ENCODE measurements around the gene HAND1. TPM values are rescaled to one million over a fixed set of nuclear protein-coding genes. Genes with fewer than 3 reads are reported as not detected.

Gene HAND1
- total RNA-seq, 2 experiments from 2014 or later = not detected

DNA sequence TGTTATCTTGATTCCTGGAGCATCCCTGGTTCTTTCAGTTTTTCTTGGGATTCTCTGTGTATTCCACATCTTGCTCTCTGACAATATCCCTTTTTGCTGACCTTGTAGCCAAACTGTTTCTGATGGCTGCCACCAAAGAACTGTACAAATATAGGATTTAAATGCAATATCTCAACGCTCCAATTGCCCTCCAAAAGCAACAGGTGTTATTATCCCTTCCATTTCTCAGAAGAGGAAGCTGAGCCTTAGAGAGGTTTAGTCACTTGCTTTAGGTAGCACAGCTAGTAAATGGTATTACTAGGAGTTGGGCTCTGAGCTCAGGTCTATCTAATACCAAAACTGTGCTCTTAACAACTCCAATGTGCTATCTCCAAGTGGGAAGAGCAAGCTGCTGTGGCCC lies 24.2 kb upstream of the HAND1 start:
- DNase-seq (no peak), ATAC-seq (no peak)
- no peaks in the 10 kb centered on the region for H3K36me3 Mint-ChIP-seq (ENCODE audit: low read depth)
- H3K4me3 Mint-ChIP-seq = no peak overlapping the region
- ChIA-PET CTCF (no interaction called here), POLR2A (no interaction called here)
- peaks cover 11% of the 10 kb centered on the region for H3K4me1 Mint-ChIP-seq (ENCODE audit: low read depth)
- H3K9me3 Mint-ChIP-seq (ENCODE audit: insufficient read depth) = no peaks in the 10 kb centered on the region
- H3K27ac Mint-ChIP-seq = no peak overlapping the region
- peaks cover 33% of the 10 kb centered on the region for H3K27me3 Mint-ChIP-seq (ENCODE audit: low read depth)

DNA sequence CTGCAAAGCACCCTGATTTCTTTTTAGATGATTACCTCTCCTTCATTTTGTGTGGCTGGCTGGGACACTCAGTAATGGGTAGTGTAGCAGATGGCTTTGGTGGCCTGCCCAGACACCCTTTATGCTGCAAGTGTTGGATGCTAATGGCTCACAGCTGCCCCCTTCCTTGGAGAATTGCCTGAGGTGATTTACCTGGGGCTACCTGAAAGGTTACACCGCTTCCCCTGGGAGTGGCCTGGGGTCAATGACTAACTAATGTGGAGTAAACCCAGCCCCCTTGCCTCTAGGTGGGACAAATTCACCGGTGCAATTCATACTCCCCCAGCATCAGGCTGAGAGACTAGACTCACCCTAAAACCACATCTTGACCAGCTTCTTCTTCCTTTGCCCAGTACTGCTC lies 23.5 kb upstream of the HAND1 start:
- no peak for ATAC-seq
- ChIA-PET CTCF (interaction anchor here (0.8 kb wide), 1 partner anchor 18 kb away, joined by 3 read pairs; no protein-coding TSS in a partner anchor), POLR2A (no interaction called here)
- no peaks in the 10 kb centered on the region for H3K9me3 Mint-ChIP-seq (ENCODE audit: insufficient read depth)
- no peaks in the 10 kb centered on the region for H3K36me3 Mint-ChIP-seq (ENCODE audit: low read depth)
- H3K27ac Mint-ChIP-seq = no peak overlapping the region
- no peak overlapping the region for H3K4me3 Mint-ChIP-seq
- DNase-seq = no peak
- peaks cover 32% of the 10 kb centered on the region for H3K27me3 Mint-ChIP-seq (ENCODE audit: low read depth)
- peaks cover 11% of the 10 kb centered on the region for H3K4me1 Mint-ChIP-seq (ENCODE audit: low read depth)

DNA sequence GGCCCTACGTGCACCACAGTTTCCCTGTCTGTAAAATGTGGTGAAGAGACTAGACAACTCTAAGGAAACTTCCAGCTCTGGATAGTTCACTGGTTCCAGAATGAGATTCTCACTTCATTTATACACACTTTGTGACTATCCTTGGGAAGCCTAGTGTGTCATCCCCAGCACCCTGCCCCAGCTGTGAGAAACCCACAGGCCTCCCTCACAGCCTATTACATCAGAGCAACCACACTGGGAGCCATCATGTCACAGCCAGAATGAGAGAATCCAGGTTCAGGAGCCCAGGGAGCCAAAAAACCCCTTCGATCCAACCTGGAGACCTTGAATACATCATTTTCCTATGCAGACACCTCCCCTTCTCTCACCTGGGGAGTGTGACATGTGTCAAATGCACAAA lies 21.0 kb upstream of the HAND1 start:
- DNase-seq = no peak
- H3K4me1 Mint-ChIP-seq (ENCODE audit: low read depth) = peaks cover 11% of the 10 kb centered on the region
- H3K9me3 Mint-ChIP-seq (ENCODE audit: insufficient read depth) = no peaks in the 10 kb centered on the region
- no peaks in the 10 kb centered on the region for H3K36me3 Mint-ChIP-seq (ENCODE audit: low read depth)
- peaks cover 45% of the 10 kb centered on the region for H3K27me3 Mint-ChIP-seq (ENCODE audit: low read depth)
- ChIA-PET CTCF (no interaction called here), POLR2A (no interaction called here)
- no peak for ATAC-seq
- H3K4me3 Mint-ChIP-seq = no peak overlapping the region
- H3K27ac Mint-ChIP-seq = no peak overlapping the region

DNA sequence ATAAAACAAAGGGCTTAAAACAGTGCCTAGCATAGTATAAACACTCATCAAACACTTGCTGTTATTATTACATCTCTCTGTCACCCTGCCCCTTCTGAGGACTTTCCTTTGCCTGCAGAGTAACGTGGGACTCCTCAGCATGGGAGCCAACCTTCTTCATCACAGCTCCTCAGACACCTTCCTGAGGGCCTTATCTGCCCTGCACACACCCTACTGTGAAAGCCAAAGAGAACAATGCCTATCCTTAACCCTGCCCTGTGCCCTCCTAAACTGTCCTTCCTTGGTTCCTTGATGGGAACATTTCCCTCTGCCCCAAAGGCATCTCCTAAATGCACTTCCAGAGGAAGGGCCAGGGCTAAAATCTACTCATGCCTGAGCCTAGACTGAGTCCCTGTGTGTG lies 20.6 kb upstream of the HAND1 start:
- Mint-ChIP-seq H3K4me1 (ENCODE audit: low read depth) (peaks cover 9% of the 10 kb centered on the region), H3K27me3 (ENCODE audit: low read depth) (peaks cover 47% of the 10 kb centered on the region), H3K4me3 (no peak overlapping the region), H3K9me3 (ENCODE audit: insufficient read depth) (no peaks in the 10 kb centered on the region), H3K27ac (no peak overlapping the region), H3K36me3 (ENCODE audit: low read depth) (no peaks in the 10 kb centered on the region)
- DNase-seq = no peak
- ATAC-seq = no peak
- ChIA-PET POLR2A (no interaction called here), CTCF (no interaction called here)

DNA sequence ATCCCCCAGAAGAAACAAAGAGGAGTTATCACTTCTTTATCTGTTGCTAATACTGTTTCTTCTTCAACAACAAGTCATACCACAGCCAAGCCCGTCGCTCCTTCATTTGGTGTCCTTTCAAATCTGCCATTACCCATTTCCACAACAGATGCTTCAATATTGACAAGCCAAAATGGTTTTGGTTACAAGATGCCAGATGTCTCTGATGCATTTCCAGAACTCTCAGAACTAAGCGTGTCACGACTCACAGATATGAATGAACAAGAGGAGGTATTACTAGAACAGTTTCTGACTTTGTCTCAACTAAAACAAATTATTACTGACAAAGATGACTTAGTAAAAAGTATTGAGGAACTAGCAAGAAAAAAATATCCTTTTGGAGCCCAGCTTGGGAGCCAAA lies 16.0 kb upstream of the HAND1 start:
- ATAC-seq (no peak), DNase-seq (no peak)
- Mint-ChIP-seq H3K4me1 (ENCODE audit: low read depth) (no peaks in the 10 kb centered on the region), H3K27ac (no peak overlapping the region), H3K4me3 (no peak overlapping the region), H3K27me3 (ENCODE audit: low read depth) (peaks cover 57% of the 10 kb centered on the region), H3K36me3 (ENCODE audit: low read depth) (no peaks in the 10 kb centered on the region), H3K9me3 (ENCODE audit: insufficient read depth) (no peaks in the 10 kb centered on the region)
- ChIA-PET POLR2A (no interaction called here), CTCF (interaction anchor here (1.7 kb wide), 1 partner anchor 27 kb away, joined by 5 read pairs; no protein-coding TSS in a partner anchor)

DNA sequence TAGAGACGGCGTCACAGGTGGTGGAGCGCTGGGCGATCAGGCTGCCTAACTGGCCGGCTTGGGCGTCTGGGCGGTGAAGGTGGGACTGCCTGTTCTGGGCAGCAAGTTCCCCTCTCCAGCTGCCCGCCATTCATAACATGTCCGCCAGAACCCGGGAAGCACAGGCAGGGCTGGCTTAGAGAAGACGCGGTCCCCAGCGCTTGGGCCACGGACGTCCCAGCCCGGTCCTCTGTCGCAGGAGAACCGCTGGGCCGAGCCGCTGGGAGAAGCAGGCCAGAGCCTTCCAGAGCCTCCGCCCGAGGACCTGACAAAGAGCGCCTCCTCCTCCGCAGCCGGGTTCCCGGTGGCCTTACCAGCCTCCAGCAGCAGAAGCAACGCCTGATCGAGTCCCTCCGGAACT lies 15.2 kb upstream of the HAND1 start:
- H3K4me1 Mint-ChIP-seq (ENCODE audit: low read depth) = no peaks in the 10 kb centered on the region
- no peak overlapping the region for H3K27ac Mint-ChIP-seq
- no peaks in the 10 kb centered on the region for H3K36me3 Mint-ChIP-seq (ENCODE audit: low read depth)
- peaks cover 54% of the 10 kb centered on the region for H3K27me3 Mint-ChIP-seq (ENCODE audit: low read depth)
- ChIA-PET POLR2A (no interaction called here), CTCF (no interaction called here)
- no peak overlapping the region for H3K4me3 Mint-ChIP-seq
- ATAC-seq (no peak), DNase-seq (no peak)
- no peaks in the 10 kb centered on the region for H3K9me3 Mint-ChIP-seq (ENCODE audit: insufficient read depth)

DNA sequence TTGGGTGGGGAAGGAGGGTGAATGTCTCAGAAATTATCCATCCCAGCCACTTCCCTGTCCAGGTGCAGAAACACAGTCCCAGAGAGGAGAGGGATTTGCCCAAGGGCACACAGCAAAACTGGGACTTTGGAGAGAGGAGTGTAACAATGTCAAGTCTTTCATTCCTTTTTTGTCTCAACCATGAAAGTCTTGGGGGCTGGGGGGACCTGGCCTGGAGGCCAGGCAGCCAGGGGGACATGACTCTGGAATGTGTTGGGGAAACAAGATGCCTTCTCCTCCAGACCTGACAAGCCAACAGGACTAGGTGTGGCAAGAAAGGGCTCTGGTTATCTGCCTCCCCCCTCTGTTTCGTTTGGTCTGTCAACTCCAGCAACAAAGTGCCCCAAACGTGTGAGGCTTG lies 13.9 kb upstream of the HAND1 start:
- POLR2A ChIA-PET = no interaction called here
- Mint-ChIP-seq H3K9me3 (ENCODE audit: insufficient read depth) (no peaks in the 10 kb centered on the region), H3K27me3 (ENCODE audit: low read depth) (peaks cover 58% of the 10 kb centered on the region), H3K4me1 (ENCODE audit: low read depth) (no peaks in the 10 kb centered on the region), H3K36me3 (ENCODE audit: low read depth) (no peaks in the 10 kb centered on the region), H3K27ac (no peak overlapping the region), H3K4me3 (no peak overlapping the region)
- ATAC-seq (no peak), DNase-seq (no peak)
- CTCF ChIA-PET = no interaction called here

DNA sequence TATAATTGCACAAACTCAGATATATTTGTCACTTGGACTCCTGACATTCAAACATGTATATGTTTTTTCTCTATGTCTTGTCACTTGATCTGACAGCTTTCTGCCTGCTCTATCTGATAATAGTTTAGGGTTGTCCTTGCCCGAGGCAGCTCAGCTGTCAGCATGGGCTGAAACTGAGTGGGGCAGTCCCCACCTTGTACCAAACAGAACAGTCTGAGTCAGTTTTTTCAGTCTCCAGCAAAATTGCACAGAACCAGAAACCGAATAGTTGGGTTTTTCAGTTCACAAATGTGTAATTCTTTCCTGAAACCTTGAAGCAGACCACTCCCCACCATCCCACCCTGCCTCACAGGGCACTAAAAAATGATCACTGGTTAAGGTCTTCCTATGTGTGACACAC lies 9.5 kb upstream of the HAND1 start:
- no peak for ATAC-seq

DNA sequence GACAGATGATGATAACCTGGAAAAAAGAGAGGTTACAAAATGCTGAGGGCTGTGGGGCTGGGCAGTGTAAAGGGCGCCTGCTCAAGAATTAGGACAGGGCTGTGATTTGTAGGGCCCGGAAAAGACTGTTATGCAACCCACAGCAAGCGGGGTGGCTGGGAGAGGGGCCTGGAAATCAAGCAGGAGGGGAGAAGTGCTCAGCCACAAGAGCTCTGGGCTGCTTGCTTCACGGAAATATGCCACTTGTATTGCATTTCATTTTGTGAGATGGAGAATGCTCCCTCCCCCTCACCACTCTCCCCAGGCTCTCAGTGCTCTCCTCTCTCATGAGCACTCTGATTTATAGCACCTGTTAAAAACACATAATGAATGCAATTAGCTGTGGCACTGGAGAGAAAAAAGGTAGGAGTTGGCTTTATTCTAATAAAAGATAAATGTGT lies 8.4 kb upstream of the HAND1 start:
- H3K27me3 Mint-ChIP-seq (ENCODE audit: low read depth) = peaks cover 76% of the 10 kb centered on the region
- DNase-seq (no peak), ATAC-seq (no peak)
- peaks cover 3% of the 10 kb centered on the region for H3K4me1 Mint-ChIP-seq (ENCODE audit: low read depth)
- no peak overlapping the region for H3K4me3 Mint-ChIP-seq
- no peaks in the 10 kb centered on the region for H3K9me3 Mint-ChIP-seq (ENCODE audit: insufficient read depth)
- no peaks in the 10 kb centered on the region for H3K36me3 Mint-ChIP-seq (ENCODE audit: low read depth)
- H3K27ac Mint-ChIP-seq = no peak overlapping the region
- CTCF ChIA-PET = interaction anchor here (0.7 to 1.1 kb wide), 3 partner anchors 18 to 414 kb away, joined by 3 read pairs; no protein-coding TSS in a partner anchor
- POLR2A ChIA-PET = no interaction called here

More for the DNA sequence above, 9.5 kb upstream of the HAND1 start:
- no peak overlapping the region for H3K27ac Mint-ChIP-seq
- H3K4me1 Mint-ChIP-seq (ENCODE audit: low read depth) = peaks cover 3% of the 10 kb centered on the region
- no peaks in the 10 kb centered on the region for H3K36me3 Mint-ChIP-seq (ENCODE audit: low read depth)
- ChIA-PET POLR2A (no interaction called here), CTCF (interaction anchor here (1.1 kb wide), 1 partner anchor 415 kb away, joined by 3 read pairs; no protein-coding TSS in a partner anchor)
- H3K27me3 Mint-ChIP-seq (ENCODE audit: low read depth) = peaks cover 73% of the 10 kb centered on the region
- no peak for DNase-seq
- no peaks in the 10 kb centered on the region for H3K9me3 Mint-ChIP-seq (ENCODE audit: insufficient read depth)
- no peak overlapping the region for H3K4me3 Mint-ChIP-seq

DNA sequence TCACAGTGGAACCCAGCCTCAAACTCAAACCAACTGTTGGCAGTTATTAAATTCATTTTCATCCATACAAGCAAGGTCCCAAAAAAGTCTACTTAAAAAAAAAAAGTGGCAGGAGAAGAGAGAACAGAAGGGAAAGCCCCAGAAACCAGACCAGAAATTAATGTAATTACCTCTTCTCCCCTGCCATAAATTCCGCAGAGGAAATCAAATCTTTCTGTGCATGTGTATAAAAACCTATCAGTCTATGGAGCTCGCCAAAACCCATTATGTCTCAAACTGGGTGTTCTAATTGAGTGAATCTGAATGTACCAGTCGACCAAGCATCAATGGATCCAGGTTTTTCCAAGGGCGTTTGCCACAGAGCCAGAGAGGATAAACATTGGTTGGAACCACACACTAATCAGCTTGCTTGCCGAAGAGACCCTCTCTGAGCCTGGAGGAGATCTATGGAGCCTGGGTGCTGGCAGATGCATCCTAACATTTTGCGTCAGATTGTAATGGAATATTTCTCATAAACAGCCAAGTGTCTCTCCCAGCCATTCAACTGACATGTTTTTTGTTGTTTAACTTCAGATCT lies 7.9 kb upstream of the HAND1 start:
- peaks cover 3% of the 10 kb centered on the region for H3K4me1 Mint-ChIP-seq (ENCODE audit: low read depth)
- H3K9me3 Mint-ChIP-seq (ENCODE audit: insufficient read depth) = no peaks in the 10 kb centered on the region
- no peak overlapping the region for H3K27ac Mint-ChIP-seq
- H3K4me3 Mint-ChIP-seq = no peak overlapping the region
- CTCF ChIA-PET = interaction anchor here (1.1 kb wide), 1 partner anchor 34 kb away, joined by 3 read pairs; no protein-coding TSS in a partner anchor
- H3K36me3 Mint-ChIP-seq (ENCODE audit: low read depth) = no peaks in the 10 kb centered on the region
- peaks cover 81% of the 10 kb centered on the region for H3K27me3 Mint-ChIP-seq (ENCODE audit: low read depth)
- POLR2A ChIA-PET = no interaction called here
- no peak for ATAC-seq
- DNase-seq = no peak

DNA sequence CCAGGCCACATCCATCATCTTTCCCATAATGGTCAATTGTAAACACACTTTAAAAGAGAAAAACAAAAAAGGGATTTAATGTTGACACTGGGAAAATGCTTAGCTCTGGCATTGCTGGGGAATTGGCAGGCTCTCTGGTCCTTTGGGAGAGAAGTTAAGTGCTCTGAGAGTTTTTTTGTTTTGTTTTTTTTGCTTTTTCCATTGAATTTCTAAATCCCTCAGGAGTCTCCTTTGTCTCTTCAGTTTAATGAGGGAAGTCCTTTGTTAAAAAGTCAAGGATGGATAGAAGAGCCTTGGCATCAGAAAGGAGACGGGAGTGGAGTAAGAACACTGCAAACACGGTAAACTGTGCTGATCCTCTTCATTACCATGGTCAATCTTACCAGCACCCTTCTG lies 7.1 kb upstream of the HAND1 start:
- ChIA-PET POLR2A (interaction anchor here (0.6 kb wide), 1 partner anchor 249 kb away, joined by 4 read pairs; no protein-coding TSS in a partner anchor), CTCF (interaction anchor here (2.5 kb wide), 1 partner anchor 17 kb away, joined by 10 read pairs; no protein-coding TSS in a partner anchor)
- peaks cover 83% of the 10 kb centered on the region for H3K27me3 Mint-ChIP-seq (ENCODE audit: low read depth)
- H3K4me1 Mint-ChIP-seq (ENCODE audit: low read depth) = peaks cover 3% of the 10 kb centered on the region
- H3K4me3 Mint-ChIP-seq = no peak overlapping the region
- H3K27ac Mint-ChIP-seq = no peak overlapping the region
- H3K36me3 Mint-ChIP-seq (ENCODE audit: low read depth) = no peaks in the 10 kb centered on the region
- no peaks in the 10 kb centered on the region for H3K9me3 Mint-ChIP-seq (ENCODE audit: insufficient read depth)
- no peak for DNase-seq
- ATAC-seq = no peak

DNA sequence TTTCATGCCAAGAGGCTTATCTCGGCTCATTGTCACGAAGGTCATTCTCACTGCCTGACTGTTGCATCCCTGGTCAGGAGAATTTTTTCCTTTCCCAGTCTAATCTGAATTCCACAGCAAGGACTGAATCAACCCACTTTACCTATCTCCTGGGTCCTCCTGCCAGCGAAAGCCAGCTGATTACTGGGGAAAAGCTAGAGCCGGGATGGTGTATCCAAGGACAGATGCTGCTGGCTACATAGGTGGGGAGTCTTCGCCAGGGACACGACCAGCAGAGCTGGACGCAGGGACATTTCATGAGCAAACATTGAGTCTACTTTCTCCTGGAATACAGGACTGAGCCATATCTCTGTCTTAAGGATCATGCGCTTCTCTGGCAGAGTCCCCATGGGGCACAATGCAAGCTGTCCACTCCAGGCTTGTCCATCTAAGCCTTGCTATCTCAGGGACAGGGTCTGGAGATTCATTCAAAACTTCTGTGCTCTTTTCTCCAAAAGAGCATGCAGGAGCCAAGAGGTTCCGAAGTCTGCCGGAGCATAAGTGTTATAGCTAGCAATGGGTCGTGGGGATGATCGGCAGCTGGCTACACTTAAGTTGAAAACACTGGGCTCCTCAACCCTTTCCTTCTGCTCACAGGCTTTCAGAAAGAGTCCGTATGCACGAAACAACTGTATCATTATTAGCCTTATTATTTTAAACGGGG lies 6.5 kb upstream of the HAND1 start:
- Mint-ChIP-seq H3K4me3 (no peak overlapping the region), H3K9me3 (ENCODE audit: insufficient read depth) (no peaks in the 10 kb centered on the region), H3K4me1 (ENCODE audit: low read depth) (peaks cover 3% of the 10 kb centered on the region), H3K36me3 (ENCODE audit: low read depth) (no peaks in the 10 kb centered on the region), H3K27me3 (ENCODE audit: low read depth) (peaks cover 82% of the 10 kb centered on the region), H3K27ac (no peak overlapping the region)
- POLR2A ChIA-PET = interaction anchor here (0.6 kb wide), 1 partner anchor 248 kb away, joined by 4 read pairs; no protein-coding TSS in a partner anchor
- ATAC-seq (no peak), DNase-seq (no peak)
- CTCF ChIA-PET = interaction anchor here (1.3 to 2.5 kb wide), 2 partner anchors 16 to 510 kb away, joined by 4 to 10 read pairs; no protein-coding TSS in a partner anchor

All from activated CD8-positive, alpha-beta T cell treated with anti-CD3 and anti-CD28 coated beads, Interleukin-2, amount 10 ng/mL, durations not matched to agents 7 days and 5 days (primary cell).